ENCODE measurements around the gene S100A12.

DNA sequence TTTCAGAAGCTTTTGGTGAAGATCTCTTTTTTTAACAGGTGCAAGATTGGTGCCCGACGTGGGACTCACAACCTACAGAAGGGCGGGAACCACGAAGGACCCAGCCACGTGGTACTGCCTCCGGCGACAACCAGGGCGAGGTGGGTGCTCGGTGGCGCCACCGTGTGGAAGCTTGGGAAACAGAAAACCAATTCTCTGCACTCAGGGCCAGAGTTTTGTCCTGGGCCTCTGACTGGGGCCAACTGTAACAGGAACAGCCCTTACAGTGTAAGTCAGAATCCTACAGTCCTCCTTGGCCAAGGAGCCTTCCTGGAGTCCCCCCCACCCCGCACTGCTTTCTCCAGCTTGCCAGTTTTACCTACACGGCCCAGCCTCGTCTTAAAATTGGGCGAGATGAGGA, 29.3 kb upstream of the S100A12 start:
- TF ChIP-seq, protein P1, sequence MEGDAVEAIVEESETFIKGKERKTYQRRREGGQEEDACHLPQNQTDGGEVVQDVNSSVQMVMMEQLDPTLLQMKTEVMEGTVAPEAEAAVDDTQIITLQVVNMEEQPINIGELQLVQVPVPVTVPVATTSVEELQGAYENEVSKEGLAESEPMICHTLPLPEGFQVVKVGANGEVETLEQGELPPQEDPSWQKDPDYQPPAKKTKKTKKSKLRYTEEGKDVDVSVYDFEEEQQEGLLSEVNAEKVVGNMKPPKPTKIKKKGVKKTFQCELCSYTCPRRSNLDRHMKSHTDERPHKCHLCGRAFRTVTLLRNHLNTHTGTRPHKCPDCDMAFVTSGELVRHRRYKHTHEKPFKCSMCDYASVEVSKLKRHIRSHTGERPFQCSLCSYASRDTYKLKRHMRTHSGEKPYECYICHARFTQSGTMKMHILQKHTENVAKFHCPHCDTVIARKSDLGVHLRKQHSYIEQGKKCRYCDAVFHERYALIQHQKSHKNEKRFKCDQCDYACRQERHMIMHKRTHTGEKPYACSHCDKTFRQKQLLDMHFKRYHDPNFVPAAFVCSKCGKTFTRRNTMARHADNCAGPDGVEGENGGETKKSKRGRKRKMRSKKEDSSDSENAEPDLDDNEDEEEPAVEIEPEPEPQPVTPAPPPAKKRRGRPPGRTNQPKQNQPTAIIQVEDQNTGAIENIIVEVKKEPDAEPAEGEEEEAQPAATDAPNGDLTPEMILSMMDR (conservative IDR thresholded peaks at IDR 0.05; ENCODE audit: low read length), result peak; percentile 80
- no peak for TF ChIP-seq EZH2phosphoT487 (IDR thresholded peaks at IDR 0.05; ENCODE audit: borderline replicate concordance, low read depth, low read length)

Measured in OCI-LY7 (cell line).